ENCODE measurements around the gene MPRIP. TPM values are rescaled to one million over a fixed set of nuclear protein-coding genes. Genes with fewer than 3 reads are reported as not detected.
A peak's percentile ranks its signal among the peaks of the same experiment; 100 is the strongest.
"Not testable (repeated sequence)": the region's sequence is repeated elsewhere in the genome, so short reads cannot be mapped to it uniquely, and the experiment has no call there.

Gene MPRIP
- total RNA-seq, 1 experiment from 2014 or later = 443 TPM

DNA sequence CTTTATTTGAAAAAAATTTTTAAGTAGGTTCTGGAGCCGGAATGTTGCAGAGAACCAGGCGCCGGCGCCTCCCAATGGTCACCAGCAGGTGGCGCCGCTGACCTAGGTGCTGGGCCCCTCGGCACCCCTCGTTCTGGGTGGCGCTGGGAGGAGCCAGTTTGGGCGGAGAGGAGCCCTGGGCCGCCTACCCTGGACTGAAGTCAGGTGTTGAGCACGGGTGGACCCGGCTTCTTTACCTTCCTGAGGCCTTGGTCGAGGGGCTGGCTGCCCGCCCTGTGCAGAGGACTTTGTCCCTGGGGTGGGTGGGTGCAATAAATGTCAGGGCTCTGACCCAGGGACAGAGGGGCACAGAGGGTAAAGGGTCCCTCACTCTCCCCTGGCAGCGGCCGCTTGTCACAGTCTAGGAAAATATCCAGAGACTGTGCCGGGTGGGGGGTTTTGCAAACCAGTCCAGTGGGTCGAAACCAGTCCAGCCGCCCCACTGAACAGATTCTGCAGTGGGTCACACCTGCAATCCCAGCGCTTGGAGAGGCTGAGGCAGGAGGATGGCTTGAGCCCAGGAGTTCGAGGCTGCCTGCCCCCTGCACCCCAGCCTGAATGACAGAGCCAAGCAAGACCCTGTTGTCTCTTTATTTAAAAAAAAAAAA lies 40.3 kb upstream of the MPRIP start:
- H3K79me2 ChIP-seq (ENCODE audit: low read depth) = no peaks in the 10 kb centered on the region
- H3K27ac ChIP-seq = no peak overlapping the region
- intact Hi-C loops (cut with micrococcal nuclease; ENCODE audit: unreplicated experiment) = loop anchor here (1.0 to 2.0 kb wide), 3 partner anchors 151 to 349 kb away; no protein-coding TSS in a partner anchor
- no peaks in the 10 kb centered on the region for H4K20me1 ChIP-seq (ENCODE audit: insufficient read depth)
- peak; percentile 58 to 88 for DNase-seq
- no TSS peak for BruUV-seq (replicated peaks)
- peak overlapping the region; percentile 70 for H3K4me2 ChIP-seq
- H3K36me3 ChIP-seq (ENCODE audit: low read depth) = no peaks in the 10 kb centered on the region
- no peaks in the 10 kb centered on the region for H3K9me2 ChIP-seq (ENCODE audit: insufficient read depth)
- TF ChIP-seq, protein P1, sequence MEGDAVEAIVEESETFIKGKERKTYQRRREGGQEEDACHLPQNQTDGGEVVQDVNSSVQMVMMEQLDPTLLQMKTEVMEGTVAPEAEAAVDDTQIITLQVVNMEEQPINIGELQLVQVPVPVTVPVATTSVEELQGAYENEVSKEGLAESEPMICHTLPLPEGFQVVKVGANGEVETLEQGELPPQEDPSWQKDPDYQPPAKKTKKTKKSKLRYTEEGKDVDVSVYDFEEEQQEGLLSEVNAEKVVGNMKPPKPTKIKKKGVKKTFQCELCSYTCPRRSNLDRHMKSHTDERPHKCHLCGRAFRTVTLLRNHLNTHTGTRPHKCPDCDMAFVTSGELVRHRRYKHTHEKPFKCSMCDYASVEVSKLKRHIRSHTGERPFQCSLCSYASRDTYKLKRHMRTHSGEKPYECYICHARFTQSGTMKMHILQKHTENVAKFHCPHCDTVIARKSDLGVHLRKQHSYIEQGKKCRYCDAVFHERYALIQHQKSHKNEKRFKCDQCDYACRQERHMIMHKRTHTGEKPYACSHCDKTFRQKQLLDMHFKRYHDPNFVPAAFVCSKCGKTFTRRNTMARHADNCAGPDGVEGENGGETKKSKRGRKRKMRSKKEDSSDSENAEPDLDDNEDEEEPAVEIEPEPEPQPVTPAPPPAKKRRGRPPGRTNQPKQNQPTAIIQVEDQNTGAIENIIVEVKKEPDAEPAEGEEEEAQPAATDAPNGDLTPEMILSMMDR (conservative IDR thresholded peaks at IDR 0.05) = peak; percentile 98
- TF ChIP-seq EZH2 (IDR thresholded peaks at IDR 0.05; ENCODE audit: low read depth) = no peak
- no peaks in the 10 kb centered on the region for H3K9me3 ChIP-seq (ENCODE audit: insufficient read depth, low read depth)
- ChIA-PET POLR2A (ENCODE audit: unreplicated experiment) (interaction anchor here (0.6 kb wide), 1 partner anchor 139 kb away, joined by 3 read pairs; no protein-coding TSS in a partner anchor), CTCF (interaction anchor here (0.7 kb wide), 1 partner anchor 167 kb away, joined by 5 read pairs; no protein-coding TSS in a partner anchor)
- no peak overlapping the region for H3K4me3 ChIP-seq
- H2AFZ ChIP-seq = no peak overlapping the region
- H3K4me1 ChIP-seq (replicated peaks; ENCODE audit: insufficient read depth) = peaks cover 4% of the 10 kb centered on the region; the same call in 1 of the 2 replicates
- no peaks in the 10 kb centered on the region for H3F3A ChIP-seq (ENCODE audit: insufficient read depth, low read depth)
- H3K27me3 ChIP-seq (ENCODE audit: insufficient read depth, low read depth) = no peaks in the 10 kb centered on the region

DNA sequence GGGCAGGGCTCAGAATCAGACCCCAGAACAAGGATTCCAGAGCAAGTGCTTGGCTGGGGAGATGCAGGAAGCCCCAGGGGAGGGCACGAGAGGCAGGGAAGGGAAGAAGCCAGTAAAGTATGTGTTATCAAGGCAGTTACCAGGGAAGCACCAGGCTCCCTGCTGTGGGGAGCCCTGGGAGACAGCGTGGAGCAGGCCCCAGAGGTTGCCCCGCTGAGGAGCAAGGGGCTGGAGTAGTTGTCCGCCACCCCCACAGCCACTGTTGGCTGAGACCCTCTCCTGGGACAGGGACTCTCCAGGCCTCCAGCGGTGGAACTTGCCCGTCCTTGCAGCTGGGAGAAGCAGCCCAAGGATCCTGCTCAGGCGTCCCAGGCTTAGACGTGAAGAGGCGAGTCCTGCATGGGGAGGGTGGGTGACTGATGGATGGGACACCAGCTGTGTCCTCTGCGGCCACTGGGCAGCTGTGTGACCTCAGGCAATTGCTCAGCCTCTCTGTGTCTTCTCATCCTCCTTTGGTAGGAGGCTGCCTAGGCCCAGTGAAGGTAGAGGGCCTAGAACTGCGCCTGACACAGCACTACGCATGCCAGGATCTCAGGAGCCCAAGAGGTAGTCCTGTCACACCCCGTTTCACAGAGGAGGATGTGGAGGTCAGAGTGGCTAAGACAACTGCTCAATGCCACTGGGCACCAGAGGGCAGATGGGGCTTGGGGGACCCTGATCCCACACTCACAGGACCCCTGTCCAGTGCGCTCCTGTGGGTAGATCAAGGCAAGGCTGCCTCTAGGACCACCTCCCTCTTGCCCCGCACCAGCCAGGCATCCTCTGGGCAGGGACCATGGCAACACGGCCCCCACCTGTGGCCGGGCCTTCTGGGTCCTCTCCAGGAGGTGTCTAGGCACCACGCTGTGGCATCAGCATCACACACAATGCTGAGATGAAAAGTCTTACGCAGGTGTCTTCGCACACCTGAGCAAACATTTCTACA lies 39.2 kb upstream of the MPRIP start:
- H3K4me2 ChIP-seq; H3K27ac ChIP-seq; H3K9me3 ChIP-seq (ENCODE audit: insufficient read depth, low read depth); H3K27me3 ChIP-seq (ENCODE audit: insufficient read depth, low read depth); H3K9me2 ChIP-seq (ENCODE audit: insufficient read depth); H2AFZ ChIP-seq; H3K36me3 ChIP-seq (ENCODE audit: low read depth); POLR2A ChIA-PET (ENCODE audit: unreplicated experiment); H3F3A ChIP-seq (ENCODE audit: insufficient read depth, low read depth); H3K79me2 ChIP-seq (ENCODE audit: low read depth); H4K20me1 ChIP-seq (ENCODE audit: insufficient read depth); DNase-seq; BruUV-seq (replicated peaks); H3K4me3 ChIP-seq: not testable (repeated sequence)
- intact Hi-C loops (cut with micrococcal nuclease; ENCODE audit: unreplicated experiment) = loop anchor here (2.0 kb wide), 2 partner anchors 150 to 348 kb away; no protein-coding TSS in a partner anchor
- CTCF ChIA-PET = interaction anchor here (0.7 kb wide), 1 partner anchor 166 kb away, joined by 5 read pairs; no protein-coding TSS in a partner anchor
- peaks cover 13% of the 10 kb centered on the region for H3K4me1 ChIP-seq (replicated peaks; ENCODE audit: insufficient read depth)

DNA sequence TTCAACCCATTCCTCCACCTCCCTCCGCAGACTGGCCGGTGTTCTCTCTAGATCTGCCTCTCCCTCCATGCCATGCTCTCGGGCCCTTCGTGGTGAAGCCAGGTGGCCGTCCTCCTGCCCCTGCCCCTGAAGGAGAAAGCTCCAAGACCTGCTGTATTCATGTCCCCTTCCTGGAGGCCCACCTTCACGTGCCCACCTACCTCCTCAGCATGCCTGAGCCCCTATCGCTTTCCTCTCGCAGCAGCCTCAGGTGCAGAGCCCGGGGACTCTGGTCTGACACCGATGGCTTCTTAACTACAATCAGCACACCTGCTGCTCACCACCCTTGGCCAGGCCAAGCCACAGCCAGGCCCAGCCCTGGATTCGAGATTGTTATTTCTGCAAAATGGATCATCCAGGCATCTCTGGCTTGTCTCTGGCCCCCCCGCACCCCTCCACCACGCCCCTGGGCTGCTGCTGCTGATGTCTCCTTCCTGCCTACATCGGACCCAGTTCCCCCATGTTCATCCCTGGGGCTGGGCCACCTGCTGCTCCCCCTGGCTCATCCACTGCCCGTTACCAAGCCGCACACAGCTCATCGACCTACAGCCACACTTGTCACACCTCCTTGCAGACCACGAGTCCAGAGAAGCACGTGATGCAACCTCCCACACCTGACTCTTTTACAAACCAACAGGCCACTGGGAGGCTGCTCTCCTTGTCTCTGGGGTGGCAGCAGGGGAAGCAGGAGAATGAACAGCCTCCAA lies 37.8 kb upstream of the MPRIP start:
- ChIA-PET CTCF (no interaction called here), POLR2A (ENCODE audit: unreplicated experiment) (no interaction called here)
- Histone ChIP-seq H3K9me3 (ENCODE audit: insufficient read depth, low read depth) (no peaks in the 10 kb centered on the region), H3K79me2 (ENCODE audit: low read depth) (0 out of 2 replicates have a peak, but pooled peaks cover 5% of the 10 kb centered on the region), H3F3A (ENCODE audit: insufficient read depth, low read depth) (peaks cover 10% of the 10 kb centered on the region), H3K4me3 (no peak overlapping the region), H3K27ac (no peak overlapping the region), H3K36me3 (ENCODE audit: low read depth) (no peaks in the 10 kb centered on the region), H3K4me1 (replicated peaks; ENCODE audit: insufficient read depth) (peaks cover 26% of the 10 kb centered on the region), H3K27me3 (ENCODE audit: insufficient read depth, low read depth) (no peaks in the 10 kb centered on the region), H3K9me2 (ENCODE audit: insufficient read depth) (no peaks in the 10 kb centered on the region), H3K4me2 (no peak overlapping the region), H2AFZ (no peak overlapping the region), H4K20me1 (ENCODE audit: insufficient read depth) (no peaks in the 10 kb centered on the region)
- intact Hi-C loops (cut with micrococcal nuclease; ENCODE audit: unreplicated experiment) = no loop called here
- TF ChIP-seq EZH2 (IDR thresholded peaks at IDR 0.05; ENCODE audit: low read depth) = no peak
- TF ChIP-seq, protein P1 (conservative IDR thresholded peaks at IDR 0.05) = no peak
- BruUV-seq (replicated peaks) = no TSS peak
- DNase-seq = no peak

GRCh38 chr17:17004997-17005614 lies 37.2 kb upstream of the MPRIP start:
- H3K9me2 ChIP-seq (ENCODE audit: insufficient read depth); H3K36me3 ChIP-seq (ENCODE audit: low read depth); H3K9me3 ChIP-seq (ENCODE audit: insufficient read depth, low read depth); H3K27ac ChIP-seq; BruUV-seq (replicated peaks); H3K79me2 ChIP-seq (ENCODE audit: low read depth); H3K4me3 ChIP-seq; H4K20me1 ChIP-seq (ENCODE audit: insufficient read depth); POLR2A ChIA-PET (ENCODE audit: unreplicated experiment); H3K27me3 ChIP-seq (ENCODE audit: insufficient read depth, low read depth); H2AFZ ChIP-seq; DNase-seq; H3K4me2 ChIP-seq; intact Hi-C loops (cut with micrococcal nuclease; ENCODE audit: unreplicated experiment): not testable (repeated sequence)
- Histone ChIP-seq H3F3A (ENCODE audit: insufficient read depth, low read depth) (peaks cover 16% of the 10 kb centered on the region), H3K4me1 (replicated peaks; ENCODE audit: insufficient read depth) (peaks cover 32% of the 10 kb centered on the region)
- CTCF ChIA-PET = interaction anchor here (0.6 to 0.7 kb wide), 2 partner anchors 41 to 194 kb away, joined by 3 read pairs; no protein-coding TSS in a partner anchor

DNA sequence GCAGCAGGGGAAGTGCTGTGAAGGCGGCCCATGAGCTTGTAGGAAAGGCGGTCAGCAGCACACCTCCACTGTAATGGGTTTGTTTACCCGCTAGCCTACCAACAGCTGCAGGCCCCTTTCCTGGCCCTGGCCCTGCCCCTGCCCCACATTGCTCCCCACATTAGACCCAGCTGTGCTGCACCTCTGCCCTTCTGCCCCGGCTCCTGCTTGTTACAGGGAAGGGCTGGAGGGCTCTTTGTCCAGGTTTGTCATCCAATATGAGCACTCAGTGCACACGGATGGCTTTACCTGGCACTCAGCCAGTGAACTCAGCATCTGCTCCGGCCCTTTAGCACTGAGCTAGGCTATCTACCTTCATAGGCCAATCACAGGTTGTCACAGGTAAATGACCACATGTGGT lies 34.4 kb upstream of the MPRIP start:
- H3K4me2 ChIP-seq; H2AFZ ChIP-seq; POLR2A ChIA-PET (ENCODE audit: unreplicated experiment); H3K4me3 ChIP-seq; intact Hi-C loops (cut with micrococcal nuclease; ENCODE audit: unreplicated experiment); H3K36me3 ChIP-seq (ENCODE audit: low read depth); H3K27ac ChIP-seq; H3K9me3 ChIP-seq (ENCODE audit: insufficient read depth, low read depth); DNase-seq; H3K9me2 ChIP-seq (ENCODE audit: insufficient read depth); H4K20me1 ChIP-seq (ENCODE audit: insufficient read depth); BruUV-seq (replicated peaks); H3K27me3 ChIP-seq (ENCODE audit: insufficient read depth, low read depth); H3K79me2 ChIP-seq (ENCODE audit: low read depth); CTCF ChIA-PET: not testable (repeated sequence)
- Histone ChIP-seq H3F3A (ENCODE audit: insufficient read depth, low read depth) (peaks cover 18% of the 10 kb centered on the region), H3K4me1 (replicated peaks; ENCODE audit: insufficient read depth) (peaks cover 32% of the 10 kb centered on the region)

Measured in PC-9 (cell line).